GM19438 (cell line): ENCODE results near the gene ANKRD42.
A peak's percentile ranks its signal among the peaks of the same experiment; 100 is the strongest.
"Not testable (repeated sequence)": the region's sequence is repeated elsewhere in the genome, so short reads cannot be mapped to it uniquely, and the experiment has no call there.

Experiments used
- ATAC-seq: cut with Tn5 transposase; IDR thresholded peaks from one replicate; pipeline ENCODE4 v1.9.1; 2021; ENCODE audit warnings: low read depth; ENCODE audit not compliant: unreplicated experiment

ANKRD42 gene

DNA sequence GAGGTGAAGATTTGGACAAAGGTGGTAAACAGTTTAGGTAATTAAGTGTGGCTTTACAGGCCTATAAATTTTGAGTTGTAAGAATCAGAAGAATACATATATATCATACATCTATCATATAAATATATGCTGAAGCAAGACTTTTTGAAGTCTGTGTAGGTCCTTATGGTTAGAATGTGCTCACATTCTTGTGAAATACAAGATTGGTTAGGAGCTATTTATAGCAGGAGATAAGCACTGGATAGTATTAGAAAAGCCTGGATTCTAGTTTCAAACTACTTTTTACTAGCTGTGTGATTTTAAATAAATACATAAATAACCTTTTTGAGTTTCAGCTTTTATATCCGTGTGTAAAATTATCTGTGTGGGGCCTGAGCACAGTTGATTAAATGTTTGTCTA, 42.3 kb downstream of the ANKRD42 start:
- no peak for ATAC-seq

GRCh38 chr11:83238111-83238510, 44.6 kb downstream of the ANKRD42 start:
- ATAC-seq: no peak

DNA sequence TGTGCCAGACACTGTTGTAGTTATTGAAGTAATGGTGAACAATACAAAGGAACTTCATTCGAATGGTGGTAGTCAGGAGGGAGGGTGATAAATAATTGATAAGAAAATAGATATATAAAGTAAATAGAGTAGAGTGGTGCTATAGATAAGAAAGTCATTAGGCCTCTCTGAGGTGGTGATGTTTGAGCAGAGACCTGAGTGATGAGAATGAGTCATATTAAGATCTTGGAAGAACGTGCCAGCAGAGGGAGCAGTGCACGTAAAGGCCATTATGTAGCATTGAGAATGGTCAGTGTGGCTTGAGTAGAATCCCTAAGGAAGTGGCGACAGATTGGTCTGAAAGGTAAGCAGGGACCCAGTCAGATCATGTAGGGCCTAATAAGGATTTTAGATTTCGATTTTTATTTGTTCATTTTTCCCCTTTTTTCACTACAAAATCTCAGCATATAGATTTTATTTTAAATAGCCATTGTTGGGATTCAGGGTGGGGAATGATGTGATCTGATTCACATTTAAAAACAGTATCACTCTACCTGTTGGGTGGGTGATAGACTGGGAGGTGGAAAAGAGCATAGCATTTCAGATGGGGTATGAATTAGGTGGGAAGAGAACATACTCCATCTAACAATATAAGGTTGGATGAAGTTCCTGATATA, 47.9 kb downstream of the ANKRD42 start:
- ATAC-seq: peak; percentile 97

DNA sequence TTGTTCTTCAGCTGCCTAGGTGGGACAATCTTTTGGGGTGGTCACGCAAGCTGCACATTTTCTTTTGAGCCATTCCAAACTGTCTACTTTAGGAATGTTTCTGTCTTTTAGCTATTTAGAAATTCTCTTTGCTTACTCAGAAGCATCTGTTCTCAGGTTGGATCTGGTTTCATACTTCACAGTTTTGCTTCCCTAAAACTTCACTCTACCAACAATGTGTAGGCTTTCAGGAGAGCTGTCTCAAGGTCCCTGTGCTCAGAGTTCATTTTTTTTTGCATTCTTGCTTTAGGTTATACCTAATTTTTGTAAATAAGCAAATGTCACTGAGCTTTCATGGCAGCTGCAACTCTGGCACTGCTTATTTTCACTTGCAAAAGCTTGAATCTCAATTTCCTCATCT, 55.9 kb downstream of the ANKRD42 start:
- ATAC-seq: no peak

DNA sequence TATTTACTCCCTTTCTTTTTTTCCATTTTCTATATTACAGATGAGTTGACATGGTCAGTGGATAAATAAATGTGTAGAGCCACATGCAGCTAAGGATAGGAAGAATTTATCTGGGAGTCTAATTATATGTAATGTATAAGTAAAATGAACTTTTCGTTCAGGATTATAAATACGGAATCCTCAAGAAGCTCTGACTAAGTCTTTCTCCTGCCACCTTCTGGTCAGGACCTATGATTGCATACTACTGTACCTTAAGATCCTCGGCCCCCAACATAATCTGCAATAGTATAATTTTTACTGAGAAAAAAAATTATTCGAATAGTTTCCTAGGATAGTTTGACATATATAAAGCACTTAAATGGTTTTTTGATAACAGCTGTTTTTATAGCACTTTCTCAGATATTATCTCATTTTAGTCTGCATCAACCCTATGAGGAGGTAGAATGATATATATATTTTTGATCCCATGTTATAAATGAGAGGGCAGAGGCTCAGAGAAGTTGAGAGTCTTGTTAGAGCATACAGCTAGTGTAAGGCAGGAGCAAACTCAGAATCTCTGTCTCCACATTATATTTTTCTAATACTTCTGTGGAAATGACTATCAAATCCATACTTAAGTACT, 56.6 kb downstream of the ANKRD42 start:
- ATAC-seq: no peak

GRCh38 chr11:83252266-83252665, 58.8 kb downstream of the ANKRD42 start:
- ATAC-seq: no peak

DNA sequence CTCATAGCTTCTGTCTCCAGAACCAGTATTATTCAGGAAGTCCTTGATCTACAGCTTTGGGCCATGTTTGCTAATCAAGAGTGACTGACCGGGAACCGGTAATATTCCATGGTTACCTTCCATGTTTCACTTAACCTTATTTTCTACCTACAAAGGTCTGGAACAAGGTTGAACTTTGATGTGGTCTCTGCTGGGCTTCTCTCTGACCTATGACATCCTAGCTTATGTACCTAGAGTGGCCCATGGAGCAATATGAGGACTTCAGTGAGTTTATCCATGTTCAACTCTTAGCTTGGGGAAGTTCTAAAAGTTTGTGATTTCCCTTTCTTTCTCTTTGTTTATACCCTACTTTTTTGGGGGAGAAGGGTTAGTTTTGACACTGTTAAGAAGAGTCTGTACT, 59.4 kb downstream of the ANKRD42 start:
- no peak for ATAC-seq

GRCh38 chr11:83255366-83255765, 61.9 kb downstream of the ANKRD42 start:
- no peak for ATAC-seq

DNA sequence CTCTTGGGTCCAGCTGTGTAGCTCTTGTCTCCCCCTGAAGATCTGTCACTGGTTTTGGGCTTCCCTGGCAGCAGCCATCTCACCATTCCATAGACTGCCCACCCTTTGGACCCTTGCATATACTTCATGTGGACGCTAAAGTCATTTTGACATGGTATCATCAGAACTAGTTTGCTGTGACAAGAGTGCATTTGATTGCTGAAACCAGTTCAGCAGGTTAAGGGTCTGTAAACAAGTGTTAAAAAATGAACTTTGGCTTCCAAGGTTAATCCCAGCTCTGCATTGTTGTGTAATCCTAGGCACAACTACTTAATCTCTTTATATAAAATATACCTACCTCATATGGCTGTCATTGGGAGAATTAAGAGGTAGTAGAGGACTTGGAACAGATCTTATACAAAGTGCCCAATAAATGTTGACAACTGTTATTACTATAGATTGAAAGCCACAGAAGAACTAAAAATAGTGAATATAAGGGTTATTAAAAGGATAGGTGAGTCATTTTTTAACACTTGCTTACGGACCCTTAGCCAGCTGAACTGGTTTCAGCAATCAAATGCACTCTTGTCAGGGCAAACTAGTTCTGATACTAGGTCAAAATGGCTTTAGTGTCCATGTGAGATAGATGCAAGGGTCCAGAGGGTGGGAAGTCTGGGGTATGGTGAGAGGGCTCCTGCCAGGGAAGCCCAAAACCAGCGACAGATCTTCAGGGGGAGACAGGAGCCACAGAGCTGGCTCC, 63.3 kb downstream of the ANKRD42 start:
- no peak for ATAC-seq

DNA sequence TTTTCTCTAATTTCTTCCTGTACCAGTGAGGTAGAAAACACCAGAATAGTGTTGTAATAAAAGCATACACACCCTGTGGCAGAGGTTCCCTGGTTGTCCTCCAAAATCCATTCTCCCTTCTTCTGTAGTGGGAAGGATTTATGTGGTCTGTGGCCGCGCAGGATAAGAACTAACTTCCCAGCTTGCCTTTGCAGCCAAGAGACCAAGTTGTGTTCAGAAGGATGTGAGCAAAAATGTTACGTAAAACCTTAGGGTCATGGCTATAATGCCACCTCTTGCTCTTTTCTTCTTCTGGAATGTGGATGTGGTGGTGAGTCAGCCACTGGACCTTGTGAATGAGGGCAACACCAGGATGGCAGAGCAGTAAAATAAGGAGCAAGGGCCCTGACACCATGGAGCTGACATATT, 64.3 kb downstream of the ANKRD42 start:
- ATAC-seq: no peak

GRCh38 chr11:83259559-83259958, 66.0 kb downstream of the ANKRD42 start:
- no peak for ATAC-seq

GRCh38 chr11:83265331-83265730, 71.8 kb downstream of the ANKRD42 start:
- no peak for ATAC-seq

DNA sequence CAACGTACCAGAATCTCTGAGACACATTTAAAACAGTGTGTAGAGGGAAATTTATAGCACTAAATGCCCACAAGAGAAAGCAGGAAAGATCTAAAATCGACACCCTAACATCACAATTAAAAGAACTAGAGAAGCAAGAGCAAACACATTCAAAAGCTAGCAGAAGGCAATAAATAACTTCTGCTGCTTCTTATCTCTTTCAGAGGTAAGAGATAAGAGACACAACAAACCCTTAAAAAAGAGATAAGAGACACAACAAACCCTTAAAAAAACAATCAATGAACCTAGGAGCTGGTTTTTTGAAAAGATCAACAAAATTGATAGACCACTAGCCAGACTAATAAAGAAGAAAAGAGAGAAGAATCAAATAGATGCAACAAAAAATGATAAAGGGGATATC, 75.6 kb downstream of the ANKRD42 start:
- ATAC-seq: not testable (repeated sequence)

DNA sequence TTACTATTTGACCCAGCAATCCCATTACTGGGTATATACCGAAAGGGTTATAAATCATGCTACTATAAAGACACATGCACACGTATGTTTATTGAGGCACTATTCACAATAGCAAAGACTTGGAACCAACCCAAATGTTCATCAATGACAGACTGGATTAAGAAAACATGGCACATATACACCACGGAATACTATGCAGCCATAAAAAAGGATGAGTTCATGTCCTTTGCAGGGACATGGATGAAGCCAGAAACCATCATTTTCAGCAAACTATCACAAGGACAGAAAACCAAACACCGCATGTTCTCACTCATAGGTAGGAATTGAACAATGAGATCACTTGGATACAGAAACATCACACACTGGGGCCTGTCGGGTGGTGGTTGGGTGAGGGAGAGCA, 78.2 kb downstream of the ANKRD42 start:
- not testable (repeated sequence) for ATAC-seq

DNA sequence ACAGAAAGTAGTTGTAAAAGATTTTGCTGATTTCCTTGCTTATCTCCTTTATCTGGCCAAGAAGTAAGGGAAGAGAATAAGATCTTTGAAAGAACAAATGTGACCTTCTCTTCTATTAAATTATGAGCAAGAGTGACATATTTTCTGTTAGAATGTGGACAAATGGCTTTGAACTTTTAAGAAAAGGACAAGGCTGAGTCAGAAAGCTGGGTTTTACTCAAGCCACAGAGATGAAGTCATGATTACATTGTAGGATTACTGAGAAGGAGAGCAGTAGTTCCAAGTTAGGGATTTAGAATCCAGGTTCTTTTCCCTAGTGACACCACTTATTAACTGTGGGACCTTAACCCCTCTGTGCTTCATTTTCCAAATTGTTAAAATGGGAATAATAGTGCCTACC, 79.1 kb downstream of the ANKRD42 start:
- ATAC-seq: no peak

DNA sequence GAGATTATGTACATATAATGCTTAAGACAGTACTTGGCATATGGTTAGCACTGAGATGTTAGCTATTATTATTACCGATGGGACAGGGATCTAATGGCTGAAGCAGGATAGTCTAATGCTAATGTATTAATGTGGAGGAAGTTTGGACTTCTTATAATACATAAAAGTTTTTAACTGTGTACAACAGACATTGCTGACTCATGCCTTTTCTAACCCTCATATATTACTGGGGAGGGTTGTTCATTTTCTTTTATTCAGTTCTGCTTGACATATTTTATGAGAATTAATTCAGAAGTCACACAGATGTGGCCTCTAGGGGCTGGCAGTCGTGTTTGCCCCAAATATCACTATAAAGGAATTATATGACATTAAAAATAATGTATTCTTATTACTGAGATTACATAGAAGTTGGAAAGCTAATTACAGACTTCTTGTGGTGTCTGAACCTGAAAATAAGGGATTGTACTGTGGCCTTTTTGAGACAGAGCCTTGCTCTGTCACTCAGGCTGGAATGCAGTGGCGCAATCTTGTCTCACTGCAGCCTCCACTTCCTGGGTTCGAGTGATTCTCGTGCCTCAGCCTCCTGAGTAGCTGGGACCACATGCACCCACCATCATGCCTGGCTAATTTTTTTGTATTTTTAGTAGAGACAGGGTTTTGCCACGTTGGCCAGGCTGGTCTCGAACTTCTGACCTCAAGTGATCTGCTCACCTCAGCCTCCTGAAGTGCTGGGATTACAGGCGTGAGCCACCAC, 82.6 kb downstream of the ANKRD42 start:
- no peak for ATAC-seq

DNA sequence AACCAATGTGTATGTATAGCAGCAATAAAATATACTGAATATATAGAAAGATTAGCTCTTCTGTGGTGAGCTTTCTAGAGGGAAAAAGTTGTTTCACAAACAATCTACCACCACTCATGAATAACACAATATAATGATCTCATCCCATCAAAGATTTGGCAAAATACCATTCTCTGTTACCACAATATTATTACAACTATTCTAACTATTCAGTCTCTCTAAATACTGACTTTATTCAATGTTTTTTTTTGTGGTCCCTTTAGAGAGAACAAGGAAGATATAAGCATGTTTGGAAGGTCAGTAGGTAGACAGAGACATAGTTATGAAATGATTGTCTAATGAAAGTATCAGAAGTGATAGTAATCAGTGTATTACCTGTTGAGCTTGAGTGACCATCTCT, 84.8 kb downstream of the ANKRD42 start:
- no peak for ATAC-seq

DNA sequence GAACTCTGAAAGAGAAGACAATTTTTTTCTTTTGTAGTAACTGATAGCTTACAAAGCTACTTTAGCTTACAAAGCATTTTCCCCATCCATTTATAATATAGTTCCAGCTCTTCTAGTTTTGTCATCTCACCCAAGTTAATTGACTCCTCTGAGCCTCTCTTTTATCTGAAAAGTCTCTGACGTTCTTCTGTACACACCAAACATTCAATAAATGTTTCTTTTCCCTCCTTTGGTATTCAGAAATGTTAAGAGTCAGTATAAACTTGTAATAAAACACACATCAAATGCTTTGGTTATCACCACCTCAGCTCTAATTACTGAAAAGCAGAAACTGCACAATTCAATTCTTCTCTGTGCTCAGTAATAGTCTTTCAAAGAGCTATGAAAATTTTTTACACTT, 86.7 kb downstream of the ANKRD42 start:
- ATAC-seq: no peak

DNA sequence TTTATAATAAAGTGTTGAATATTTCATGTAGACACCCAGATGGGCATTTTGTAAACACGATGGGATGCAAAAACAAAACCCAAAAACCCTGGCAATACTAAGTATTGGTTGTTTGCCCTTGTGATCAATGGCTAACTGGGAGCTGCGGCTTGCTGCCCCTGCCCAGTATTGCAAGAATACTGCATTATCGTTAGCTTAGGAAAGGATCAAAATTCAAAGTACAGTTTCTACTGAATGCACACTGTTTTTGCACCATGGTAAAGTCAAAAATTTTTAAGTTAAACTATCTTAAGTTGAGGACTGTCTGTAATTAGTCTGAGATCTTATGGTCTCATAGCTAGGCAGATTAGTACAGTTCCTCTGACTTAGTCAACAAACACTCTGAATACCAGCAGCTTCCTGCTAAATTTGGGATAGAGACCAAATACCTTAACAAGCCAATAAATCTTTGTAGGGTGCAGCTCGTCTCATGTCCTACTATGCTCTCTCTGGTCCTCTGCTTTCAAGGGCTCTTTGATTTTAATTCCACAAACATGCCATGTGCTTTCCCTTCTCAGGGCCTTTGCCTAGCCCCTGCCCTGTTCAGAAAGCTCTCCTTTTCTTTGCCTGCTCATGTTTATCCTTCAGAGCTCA, 88.7 kb downstream of the ANKRD42 start:
- ATAC-seq: no peak

DNA sequence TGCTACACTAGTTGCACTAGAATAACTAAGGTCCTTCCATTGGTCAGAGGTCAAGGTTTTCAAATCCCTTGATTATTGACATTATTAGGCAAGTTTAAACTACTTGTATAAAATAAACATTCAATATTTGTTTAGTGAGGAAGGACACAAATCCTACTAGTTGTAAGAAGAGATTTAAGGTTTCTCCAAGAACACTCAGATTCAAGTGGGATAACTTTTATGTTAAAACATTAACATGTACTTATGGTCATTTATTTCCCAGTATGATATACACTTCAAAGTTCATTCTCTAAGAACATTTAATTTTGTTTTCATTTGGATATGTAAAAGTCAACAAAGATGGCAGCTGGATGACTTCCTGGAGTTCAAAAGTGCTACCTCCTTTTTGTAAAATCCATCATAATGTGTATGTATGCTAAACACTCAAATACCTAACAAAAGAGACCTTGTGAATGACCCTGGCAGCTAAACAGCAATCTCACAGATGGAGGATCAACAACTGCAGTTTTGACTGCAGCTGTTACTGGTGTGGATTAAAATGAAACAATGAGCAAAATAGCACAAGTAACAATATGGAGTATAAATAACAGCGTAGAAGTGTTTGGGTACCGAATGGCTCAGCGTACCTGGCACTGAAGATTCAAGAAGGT, 91.1 kb downstream of the ANKRD42 start:
- no peak for ATAC-seq
